ENCODE data around the gene ZNF407.

GRCh38 chr18:74773171-74773624 lies 175.5 kb downstream of the ZNF407 start:
- TF ChIP-seq CTCF (conservative IDR thresholded peaks at IDR 0.05; ENCODE audit: low read depth in 2 of 2) (no peak), EZH2 (IDR thresholded peaks at IDR 0.05; ENCODE audit: low read depth, unreplicated experiment) (no peak)
